B cell (primary cell): ENCODE data around the gene HS2ST1. TPM values are rescaled to one million over a fixed set of nuclear protein-coding genes. Genes with fewer than 3 reads are reported as not detected.

Experiments used
- ATAC-seq: fragments of 200-7000 bp; cut with Tn5 transposase; one replicate; pipeline ENCODE4 v1.10.0; 2021; ENCODE audit warnings: low read depth, mild to moderate bottlenecking, moderate number of reproducible peaks, moderate library complexity
- CTCF ChIA-PET: fragments of 350-600 bp; sonication (Branson Sonifier 250); formaldehyde crosslinking; loops from one replicate; lab custom pipeline; 2021; ENCODE audit warnings: antibody characterized with exemption, inconsistent platforms; lab: Charles Lee
- POLR2A ChIA-PET: fragments of 350-600 bp; sonication (Branson Sonifier 250); formaldehyde crosslinking; loops from one replicate; lab custom pipeline; 2021; ENCODE audit warnings: antibody characterized with exemption; lab: Charles Lee
- DNase-seq: peaks from one replicate; pipeline ENCODE4 v3.0.0; 2013
- H2AFZ ChIP-seq: 2 replicates; pipeline ENCODE4 v1.6.1; 2012; ENCODE audit warnings: mild to moderate bottlenecking, low read depth, low read length; ENCODE audit not compliant: insufficient read depth, poor library complexity, severe bottlenecking
- H3K27ac ChIP-seq, 2 donors: 1 replicate in 1 of 2; 2 replicates in 1 of 2; pipeline ENCODE4 v1.5.1; 2012 to 2013; ENCODE audit warnings: low read length in 2 of 2, mild to moderate bottlenecking in 2 of 2, moderate library complexity in 1 of 2
- H3K27me3 ChIP-seq, 4 experiments: fragments of 200-600 bp in 1 of 4; sonication (generic) in 1 of 4; replicated peaks in 1 of 4; 1 replicate in 2 of 4; 2 replicates in 2 of 4; pipeline versions ENCODE4 v1.6.1 to v1.7.0; 2013 to 2016; ENCODE audit warnings: low read length in 3 of 4, mild to moderate bottlenecking in 2 of 4, mixed read lengths in 1 of 4, moderate library complexity in 1 of 4; ENCODE audit not compliant: insufficient read depth in 4 of 4, control insufficient read depth in 3 of 4; ENCODE audit errors: control extremely low read depth in 1 of 4
- H3K36me3 ChIP-seq, 2 experiments: replicated peaks in 1 of 2; 1 replicate in 1 of 2; 2 replicates in 1 of 2; pipeline versions ENCODE4 v1.6.1 to v1.7.1; 2013; ENCODE audit warnings: low read length in 1 of 2; ENCODE audit not compliant: insufficient read depth in 2 of 2, control insufficient read depth in 1 of 2; ENCODE audit errors: control extremely low read depth in 1 of 2, extremely low read depth in 1 of 2
- H3K4me1 ChIP-seq, 2 donors: fragments of 200-600 bp in 1 of 2; sonication (generic) in 1 of 2; 1 replicate in 1 of 2; 2 replicates in 1 of 2; pipeline versions ENCODE4 v1.5.1 to v1.6.1; 2013 to 2017; ENCODE audit warnings: low read length in 2 of 2; ENCODE audit not compliant: control insufficient read depth in 2 of 2, insufficient read depth in 2 of 2
- H3K4me2 ChIP-seq: replicated peaks from 2 replicates; pipeline ENCODE3; 2012; ENCODE audit warnings: mild to moderate bottlenecking, low read depth, low read length; ENCODE audit not compliant: poor library complexity, severe bottlenecking
- H3K4me3 ChIP-seq, 5 experiments: fragments of 200-600 bp in 1 of 5; sonication (generic) in 1 of 5; 1 replicate in 3 of 5; 2 replicates in 2 of 5; pipeline versions ENCODE4 v1.5.1 to v1.7.0; 2011 to 2016; ENCODE audit warnings: low read length in 4 of 5, mild to moderate bottlenecking in 4 of 5, low read depth in 2 of 5, control low read depth in 1 of 5, moderate library complexity in 1 of 5; ENCODE audit not compliant: insufficient read depth in 1 of 5; ENCODE audit errors: control extremely low read depth in 1 of 5, extremely low read depth in 1 of 5
- H3K79me2 ChIP-seq: fragments of 200-600 bp; sonication (generic); one replicate; pipeline ENCODE4 v1.6.0; 2016; ENCODE audit warnings: low read length; ENCODE audit not compliant: control insufficient read depth, insufficient read depth
- H3K9ac ChIP-seq: fragments of 200-600 bp; sonication (generic); 2 replicates; pipeline ENCODE4 v1.6.1; 2017; ENCODE audit warnings: mild to moderate bottlenecking, low read length, moderate library complexity
- H3K9me3 ChIP-seq, 3 donors: one replicate each; pipeline versions ENCODE4 v1.6.1 to v1.7.1; 2013; ENCODE audit warnings: low read length in 2 of 3; ENCODE audit not compliant: control insufficient read depth in 2 of 3, insufficient read depth in 1 of 3; ENCODE audit errors: control extremely low read depth in 1 of 3
- H4K20me1 ChIP-seq: 2 replicates; pipeline ENCODE4 v1.6.0; 2012; ENCODE audit warnings: mild to moderate bottlenecking, low read length; ENCODE audit not compliant: insufficient read depth, control insufficient read depth, poor library complexity, severe bottlenecking
- H3K27ac Mint-ChIP-seq: one replicate; pipeline ENCODE4 v1.8.0; 2021; ENCODE audit warnings: mixed read lengths
- H3K27me3 Mint-ChIP-seq: one replicate; pipeline ENCODE4 v1.8.0; 2021; ENCODE audit warnings: mixed read lengths
- H3K4me1 Mint-ChIP-seq: one replicate; pipeline ENCODE4 v1.8.0; 2021; ENCODE audit warnings: mixed read lengths
- H3K4me3 Mint-ChIP-seq: one replicate; pipeline ENCODE4 v1.8.0; 2021; ENCODE audit warnings: mixed read lengths
- H3K9me3 Mint-ChIP-seq: one replicate; pipeline ENCODE4 v1.8.0; 2022; ENCODE audit warnings: mixed read lengths; ENCODE audit not compliant: insufficient read depth
- CTCF ChIP-seq: fragments of 200-600 bp; IDR thresholded peaks from one replicate; pipeline ENCODE4 v1.8.0; 2022; ENCODE audit warnings: antibody characterized with exemption, mild to moderate bottlenecking
- EZH2 ChIP-seq: IDR thresholded peaks from 2 replicates; pipeline ENCODE4 v1.6.1; 2012; ENCODE audit warnings: borderline replicate concordance, low read depth, mild to moderate bottlenecking, moderate library complexity, low read length; ENCODE audit not compliant: insufficient read depth, poor library complexity, severe bottlenecking
- WGBS: methylation state at CpG from one replicate; pipeline ENCODE4 v1.1.5; 2013; ENCODE audit warnings: missing lambda C conversion rate; ENCODE audit not compliant: insufficient coverage; 5-methylcytosine and 5-hydroxymethylcytosine counted together
- intact Hi-C: fragments of 100-400 bp; cut with micrococcal nuclease; formaldehyde crosslinking; loops from one replicate; pipeline ENCODE4 v1.10.0; 2022
- polyA plus RNA-seq: library from polyadenylated mRNA; depleted of rRNA; stranded (reverse); fragments of >200 nt; gene quantifications from 2 replicates; pipeline ENCODE4 v1.2.3, GENCODE V29; 2012
- total RNA-seq, 2 donors: library from RNA; stranded (reverse); fragments of 120-200 nt in 1 of 2; gene quantifications; 1 replicate in 1 of 2; 2 replicates in 1 of 2; pipeline versions ENCODE4 v1.2.3 to v1.2.4, GENCODE V29; 2013 to 2022

Gene HS2ST1
- total and polyA plus RNA-seq, 2 donors (not counting 1 experiment from before 2014, with no cell fraction given), result 3.0 to 16.9 TPM

- no peak overlapping the region for H3K27ac Mint-ChIP-seq
- H3K4me3 Mint-ChIP-seq, result no peak overlapping the region
- peaks cover 0 to 4% (median 0%) of the 10 kb centered on the region in 3 donors for H3K9me3 ChIP-seq
Observed at GRCh38 chr1:87000460-87000859, 86.0 kb downstream of the HS2ST1 start.

GRCh38 chr1:87004857-87005256 lies 90.4 kb downstream of the HS2ST1 start:
- DNase-seq (no peak), ATAC-seq (no peak)
- Histone ChIP-seq H3K79me2 (peaks cover 19% of the 10 kb centered on the region), H3K9ac (no peak overlapping the region), H3K27me3 (no peaks in the 10 kb centered on the region), H2AFZ (no peak overlapping the region), H3K4me2 (no peak overlapping the region), H4K20me1 (no peaks in the 10 kb centered on the region), H3K27ac (no peak overlapping the region), H3K9me3 (peaks cover 0 to 8% (median 0%) of the 10 kb centered on the region in 3 donors), H3K36me3 (no peaks in the 10 kb centered on the region), H3K4me3 (no peak overlapping the region), H3K4me1 (no peaks in the 10 kb centered on the region)
- ChIA-PET POLR2A (no interaction called here), CTCF (no interaction called here)
- no peaks in the 10 kb centered on the region for H3K9me3 Mint-ChIP-seq
- H3K4me3 Mint-ChIP-seq, result no peak overlapping the region
- TF ChIP-seq CTCF, result no peak
- TF ChIP-seq EZH2, result no peak
- H3K27ac Mint-ChIP-seq, result no peak overlapping the region
- H3K27me3 Mint-ChIP-seq, result no peaks in the 10 kb centered on the region
- no CpG with 5 or more reads among the region's 1 CpG for WGBS
- intact Hi-C loops, result no loop called here
- no peaks in the 10 kb centered on the region for H3K4me1 Mint-ChIP-seq

More at GRCh38 chr1:87000460-87000859, 86.0 kb downstream of the HS2ST1 start:
- intact Hi-C loops, result no loop called here
- H3K4me1 Mint-ChIP-seq, result peaks cover under 1% of the 10 kb centered on the region
- Histone ChIP-seq H3K4me3 (no peak overlapping the region), H3K4me2 (no peak overlapping the region), H3K27ac (no peak overlapping the region), H3K79me2 (peaks cover 11% of the 10 kb centered on the region), H4K20me1 (no peaks in the 10 kb centered on the region), H3K9ac (no peak overlapping the region), H3K27me3 (no peaks in the 10 kb centered on the region), H3K36me3 (no peaks in the 10 kb centered on the region), H2AFZ (no peak overlapping the region), H3K4me1 (no peaks in the 10 kb centered on the region)
- CTCF ChIA-PET, result interaction anchor here (1.6 kb wide), 1 partner anchor 45 kb away, joined by 3 read pairs; no protein-coding TSS in a partner anchor
- DNase-seq (no peak), ATAC-seq (no peak)
- no peaks in the 10 kb centered on the region for H3K9me3 Mint-ChIP-seq
- POLR2A ChIA-PET, result no interaction called here
- TF ChIP-seq EZH2 (no peak), CTCF (no peak)
- no peaks in the 10 kb centered on the region for H3K27me3 Mint-ChIP-seq
- WGBS, result no CpG with 5 or more reads among the region's 2 CpGs
